GM12878 (cell line): ENCODE measurements around the gene CTNNB1. TPM values are rescaled to one million over a fixed set of nuclear protein-coding genes. Genes with fewer than 3 reads are reported as not detected.
A peak's percentile ranks its signal among the peaks of the same experiment; 100 is the strongest.

Experiments
- ATAC-seq: fragments of 200-7000 bp; cut with Tn5 transposase; 3 replicates; pipeline ENCODE4 v1.9.1; 2020; ENCODE audit warnings: mild to moderate bottlenecking, moderate library complexity
- Bru-seq: library from RNA; stranded (reverse); fragments of 400-500 nt; gene quantifications from one replicate; lab custom pipeline; 2021; lab: Mats Ljungman, UMichigan
- BruChase-seq, 2 experiments: library from RNA; stranded (reverse); fragments of 400-500 nt; gene quantifications; one replicate each; lab custom pipeline; 2021; lab: Mats Ljungman, UMichigan
- BruUV-seq: library from RNA; stranded (reverse); fragments of 400-500 nt; replicated peaks from 2 replicates; lab custom pipeline; 2021; lab: Mats Ljungman, UMichigan
- CTCF ChIA-PET: fragments of 300-600 bp; sonication (Branson Sonifier 250); formaldehyde crosslinking; extraction: SDS; loops from one replicate; lab custom pipeline; 2021; ENCODE audit warnings: inconsistent platforms; lab: Yijun Ruan, JAX
- POLR2A ChIA-PET: fragments of 350-600 bp; formaldehyde crosslinking; extraction: SDS; loops from one replicate; lab custom pipeline; 2021; ENCODE audit warnings: inconsistent platforms; lab: Charles Lee
- RAD21 ChIA-PET: fragments of 300-600 bp; sonication (Branson Sonifier 250); formaldehyde crosslinking; loops from one replicate; lab custom pipeline; 2023; ENCODE audit warnings: antibody characterized with exemption; ENCODE audit not compliant: unreplicated experiment; lab: Charles Lee
- SMC1A ChIA-PET: fragments of 300-600 bp; sonication (Branson Sonifier 250); formaldehyde crosslinking; loops from one replicate; lab custom pipeline; 2023; ENCODE audit not compliant: unreplicated experiment, uncharacterized antibody; lab: Charles Lee
- DNase-seq: peaks from one replicate; pipeline ENCODE4 v3.0.0-alpha.2; 2011; ENCODE audit warnings: low read depth, low spot score
- FAIRE-seq: peaks from 3 replicates; lab custom pipeline; 2011; peaks lifted over from hg19 to GRCh38; lab: Jason Lieb, UNC
- H2AFZ ChIP-seq: 2 replicates; pipeline ENCODE4 v1.6.0; 2011; ENCODE audit warnings: low read depth, low read length, control low read depth; ENCODE audit not compliant: control insufficient read depth
- H3K27ac ChIP-seq: 2 replicates; pipeline ENCODE4 v1.5.1; 2011; ENCODE audit warnings: control low read depth; ENCODE audit not compliant: control insufficient read depth, insufficient read depth
- H3K27me3 ChIP-seq, 2 experiments: replicated peaks in 1 of 2; 2 replicates each; pipeline versions ENCODE4 v1.6.0 to v1.6.1; 2011; ENCODE audit warnings: low read length in 1 of 2; ENCODE audit not compliant: control insufficient read depth in 2 of 2, insufficient read depth in 2 of 2
- H3K36me3 ChIP-seq, 2 experiments: 2 replicates each; pipeline ENCODE4 v1.5.1; 2011; ENCODE audit warnings: low read length in 1 of 2; ENCODE audit not compliant: control insufficient read depth in 2 of 2, insufficient read depth in 2 of 2
- H3K4me1 ChIP-seq: 2 replicates; pipeline ENCODE4 v1.6.1; 2011; ENCODE audit warnings: mild to moderate bottlenecking, low read length, moderate library complexity, mixed read lengths; ENCODE audit not compliant: control insufficient read depth, insufficient read depth
- H3K4me2 ChIP-seq: 2 replicates; pipeline ENCODE4 v1.6.0; 2011; ENCODE audit warnings: control low read depth; ENCODE audit not compliant: control insufficient read depth, insufficient read depth
- H3K4me3 ChIP-seq: fragments of 200-600 bp; sonication (generic); 2 replicates; pipeline ENCODE4 v1.5.1; 2016
- H3K79me2 ChIP-seq: 2 replicates; pipeline ENCODE4 v1.6.0; 2011; ENCODE audit warnings: low read length; ENCODE audit not compliant: control insufficient read depth, insufficient read depth
- H3K9ac ChIP-seq: 2 replicates; pipeline ENCODE4 v1.8.0; 2011; ENCODE audit warnings: low read length, control low read depth, mixed read lengths; ENCODE audit not compliant: control insufficient read depth, insufficient read depth
- H3K9me3 ChIP-seq: replicated peaks from 3 replicates; pipeline ENCODE4 v1.5.1; 2011; ENCODE audit warnings: mild to moderate bottlenecking, low read length; ENCODE audit not compliant: control insufficient read depth, insufficient read depth
- H4K20me1 ChIP-seq: 2 replicates; pipeline ENCODE4 v1.6.0; 2011; ENCODE audit not compliant: control insufficient read depth, insufficient read depth
- HDAC6 ChIP-seq: fragments of 200-600 bp; sonication (generic); IDR thresholded peaks from one replicate; pipeline ENCODE4 v1.8.0; 2017; ENCODE audit warnings: antibody characterized with exemption; ENCODE audit not compliant: unreplicated experiment
- MEF2A ChIP-seq: IDR thresholded peaks from 2 replicates; pipeline ENCODE4 v1.6.1; 2011; ENCODE audit warnings: low read depth, mild to moderate bottlenecking, low read length, moderate library complexity; ENCODE audit not compliant: insufficient read depth
- NR2C2 ChIP-seq: IDR thresholded peaks from 2 replicates; pipeline ENCODE4 v1.6.1; 2011; ENCODE audit warnings: borderline replicate concordance, low read depth; ENCODE audit not compliant: control insufficient read depth, insufficient read length
- PAX5 ChIP-seq: IDR thresholded peaks from 2 replicates; pipeline ENCODE4 v1.6.1; 2011; ENCODE audit warnings: low read depth, low read length, borderline replicate concordance
- POLR2AphosphoS2 ChIP-seq: IDR thresholded peaks from 2 replicates; pipeline ENCODE4 v1.6.1; 2011; ENCODE audit warnings: low read depth, mild to moderate bottlenecking, low read length, improper control_type of control experiment, moderate library complexity
- RELA ChIP-seq: fragments of 450-650 bp; IDR thresholded peaks from 2 replicates; pipeline ENCODE4 v1.8.0; 2014; ENCODE audit warnings: borderline replicate concordance; ENCODE audit not compliant: partially characterized antibody
- SUZ12 ChIP-seq: fragments of 200-600 bp; sonication (generic); IDR thresholded peaks from one replicate; pipeline ENCODE4 v1.6.1; 2018; ENCODE audit warnings: antibody characterized with exemption, mild to moderate bottlenecking; ENCODE audit not compliant: unreplicated experiment
- TCF3 ChIP-seq: IDR thresholded peaks from 2 replicates; pipeline ENCODE4 v1.6.1; 2012; ENCODE audit warnings: low read depth, mild to moderate bottlenecking, low read length, borderline replicate concordance; ENCODE audit not compliant: insufficient read depth
- ZSCAN29 ChIP-seq: fragments of 450-650 bp; IDR thresholded peaks from 2 replicates; pipeline ENCODE4 v1.6.1; 2017; ENCODE audit warnings: mild to moderate bottlenecking, moderate library complexity
- WGBS: methylation state at CpG from one replicate; pipeline ENCODE4 v1.1.6; 2016; ENCODE audit warnings: low lambda C conversion rate; ENCODE audit not compliant: insufficient replicate concordance, insufficient coverage; ENCODE audit errors: missing lambda C conversion rate; 5-methylcytosine and 5-hydroxymethylcytosine counted together
- in situ Hi-C: fragments of 300-500 bp; cut with MboI; formaldehyde crosslinking; loops from 9 replicates; pipeline ENCODE4 v1.14.3; 2018; ENCODE audit warnings: mixed read lengths
- intact Hi-C: fragments of 100-400 bp; cut with micrococcal nuclease; formaldehyde crosslinking; loops from one replicate; pipeline ENCODE4 v1.14.2; 2022; ENCODE audit not compliant: unreplicated experiment
- long read RNA-seq, 2 experiments: library from polyadenylated mRNA; unstranded; transcript quantifications; one replicate each; pipeline ENCODE4 v2.0.0, GENCODE V29; 2019 to 2020
- polyA minus RNA-seq, 3 experiments: library from RNA; depleted of rRNA, polyadenylated mRNA; stranded (reverse); fragments of >200 nt; gene quantifications; 2 replicates each; pipeline ENCODE4 v1.2.3, GENCODE V29; 2011
- polyA plus RNA-seq, 11 experiments: library from polyadenylated mRNA; depleted of rRNA in 4 of 11; unstranded in 6 of 11; stranded (reverse) in 5 of 11; fragments of >200 nt; fragmentation: Nextera tagmentation in 4 of 11; fragmentation: Illumina TruSeq in 1 of 11; extraction: Ambion mirVana in 4 of 11; extraction: Trizol in 1 of 11; gene quantifications; 1 replicate in 1 of 11; 2 replicates in 10 of 11; pipeline versions ENCODE4 v1.2.1 to v1.2.3, GENCODE V29; 2011 to 2016; ENCODE audit warnings: inconsistent platforms in 2 of 11, missing spikeins in 2 of 11, low read depth in 1 of 11
- total RNA-seq, 4 experiments: library from RNA; depleted of rRNA in 3 of 4; stranded (reverse); fragments of >200 nt in 3 of 4; fragmentation: Illumina TruSeq in 1 of 4; extraction: Trizol in 1 of 4; gene quantifications; 2 replicates each; pipeline versions ENCODE4 v1.2.1 to v1.2.3, GENCODE V29; 2013 to 2021
- TF ChIP-seq, protein P1 (sequence below): fragments of 450-650 bp; IDR thresholded peaks from 2 replicates; pipeline ENCODE4 v1.6.1; 2018; ENCODE audit warnings: borderline replicate concordance, mild to moderate bottlenecking; ENCODE audit not compliant: partially characterized antibody
- TF ChIP-seq, protein P2 (sequence below): IDR thresholded peaks from 2 replicates; pipeline ENCODE4 v1.6.1; 2011; ENCODE audit warnings: low read depth, low read length, improper control_type of control experiment, borderline replicate concordance

Gene CTNNB1
- 242 and 270 TPM in 2 replicates for total RNA-seq (2013; cell fraction: nucleolus; rRNA removed)
- total RNA-seq (2014; rRNA removed), result 217 and 242 TPM in 2 replicates
- 157 and 166 TPM in 2 replicates for total RNA-seq (2014; rRNA removed; fragmentation: Illumina TruSeq; extraction: Trizol)
- 149 and 152 TPM in 2 replicates for total RNA-seq (2021)
- 105 TPM for polyA plus RNA-seq (2011; ENCODE audit: low read depth)
- 151 and 212 TPM in 2 replicates for polyA plus RNA-seq (2011; rRNA removed)
- 314 and 332 TPM in 2 replicates for polyA plus RNA-seq (2011; cell fraction: cytosol; rRNA removed)
- 310 and 338 TPM in 2 replicates for polyA plus RNA-seq (2011; cell fraction: nucleus; rRNA removed)
- polyA plus RNA-seq (2012), result 107 and 119 TPM in 2 replicates
- 145 and 146 TPM in 2 replicates for polyA plus RNA-seq (2014; fragmentation: Illumina TruSeq; extraction: Trizol)
- 10 to 100 TPM; 30.4 to 36.6 TPM for polyA plus RNA-seq (2014; fragmentation: Nextera tagmentation; extraction: Ambion mirVana)
- 93.5 and 130 TPM in 2 replicates for polyA plus RNA-seq (2014; rRNA removed)
- polyA plus RNA-seq (2016; fragmentation: Nextera tagmentation; extraction: Ambion mirVana), result 10 to 100 TPM; 67.8 to 98.0 TPM
- polyA minus RNA-seq (2011; rRNA and poly(A)+ RNA removed), result 1,176 and 1,225 TPM in 2 replicates
- polyA minus RNA-seq (2011; cell fraction: cytosol; rRNA and poly(A)+ RNA removed), result 152 and 162 TPM in 2 replicates
- 173 and 276 TPM in 2 replicates for polyA minus RNA-seq (2011; cell fraction: nucleus; rRNA and poly(A)+ RNA removed)
- percentile 98 among the genes with signal in this experiment for Bru-seq, nascent RNA
- percentile 96 among the genes with signal in this experiment for BruChase-seq, experiment 1, labeled RNA remaining after a 6-hour chase
- percentile 97 among the genes with signal in this experiment for BruChase-seq, experiment 2, labeled RNA remaining after a 2-hour chase
- long read RNA-seq, experiment 1, transcript CTNNB1-201 (15 exons, 3,947 nt), result minor isoform, 6 of 55 reads
- long read RNA-seq, experiment 1, transcript CTNNB1-202 (16 exons, 3,268 nt), result major isoform, 7 of 55 reads
- long read RNA-seq, experiment 1, partial matches to known transcripts, result 0 of 55 reads
- long read RNA-seq, experiment 1, other reads (novel, unspliced or antisense), result 35 of 55 reads
- long read RNA-seq, experiment 2, transcript CTNNB1-203 (16 exons, 3,472 nt), result minor isoform, 5 of 46 reads
- long read RNA-seq, experiment 2, transcript CTNNB1-202 (16 exons, 3,268 nt), result minor isoform, 8 of 46 reads
- long read RNA-seq, experiment 2, transcript CTNNB1-230 (13 exons, 2,777 nt), result major isoform, 9 of 46 reads
- long read RNA-seq, experiment 2, partial matches to known transcripts, result 15 of 46 reads
- long read RNA-seq, experiment 2, other reads (novel, unspliced or antisense), result 3 of 46 reads

DNA sequence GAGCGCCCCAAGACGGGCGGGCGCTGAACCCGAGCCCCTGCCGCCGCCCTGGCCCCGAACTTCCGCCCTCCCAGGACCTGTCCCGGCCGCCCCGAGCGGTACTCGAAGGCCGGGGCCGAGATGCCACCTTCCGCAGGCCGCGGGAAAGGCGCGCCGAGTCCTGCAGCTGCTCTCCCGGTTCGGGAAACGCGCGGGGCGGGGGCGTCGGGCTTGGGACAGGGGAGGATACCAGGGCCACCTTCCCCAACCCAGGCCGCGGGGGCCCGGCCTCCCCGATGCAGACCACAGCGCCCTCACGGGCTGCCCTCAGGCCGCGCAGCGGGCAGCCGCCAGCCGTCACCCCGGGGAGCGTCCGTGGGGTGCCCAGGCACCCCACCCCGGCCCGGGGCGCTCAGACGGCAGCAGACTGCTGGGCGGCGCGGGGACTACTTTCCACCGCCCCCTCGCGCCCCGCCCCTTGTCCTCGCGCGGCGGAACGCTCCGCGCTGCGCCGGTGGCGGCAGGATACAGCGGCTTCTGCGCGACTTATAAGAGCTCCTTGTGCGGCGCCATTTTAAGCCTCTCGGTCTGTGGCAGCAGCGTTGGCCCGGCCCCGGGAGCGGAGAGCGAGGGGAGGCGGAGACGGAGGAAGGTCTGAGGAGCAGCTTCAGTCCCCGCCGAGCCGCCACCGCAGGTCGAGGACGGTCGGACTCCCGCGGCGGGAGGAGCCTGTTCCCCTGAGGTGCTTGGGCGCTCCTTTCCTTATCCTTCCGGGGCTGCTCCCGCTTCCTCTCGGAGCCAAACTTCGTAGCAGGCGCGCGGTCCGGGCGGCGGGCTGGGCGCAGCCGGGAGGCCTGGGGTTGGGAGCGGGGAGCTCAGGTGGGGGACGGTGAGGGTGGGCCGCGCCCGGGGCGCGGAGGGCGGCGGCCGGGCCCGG is at the start of gene CTNNB1:
Gene CTNNB1 (plus strand): TSS at position 556 of the 916 bp plus-strand sequence. CDS start 24,564 bp downstream, outside the sequence.
- RAD21 ChIA-PET, result interaction anchor here (0.6 to 4.7 kb wide), 5 partner anchors 8 to 484 kb away, joined by 3 to 35 read pairs (median 3); no protein-coding TSS in a partner anchor
- peak within 1 kb of the TSS; percentile 92 for H2AFZ ChIP-seq
- no peaks in the 10 kb centered on the region for H3K4me1 ChIP-seq
- WGBS, result 1% methylated on average over 71 of the region's 112 CpGs
- no TSS peak for BruUV-seq
- FAIRE-seq (no peak), ATAC-seq (peak; percentile 77), DNase-seq (peak; percentile 50)
- H3K4me2 ChIP-seq, result peak within 1 kb of the TSS; percentile 84
- H3K27me3 ChIP-seq, result no peaks in the 10 kb centered on the region
- peaks cover 50% of the 10 kb centered on the region for H3K79me2 ChIP-seq
- H3K4me3 ChIP-seq, result peak within 1 kb of the TSS; percentile 90
- H3K36me3 ChIP-seq, result no peaks in the 10 kb centered on the region
- intact Hi-C loops, result no loop called here
- CTCF ChIA-PET, result interaction anchor here (0.5 to 1.3 kb wide), 3 partner anchors 20 to 816 kb away, joined by 3 to 4 read pairs (median 3); no protein-coding TSS in a partner anchor
- POLR2A ChIA-PET, result interaction anchor here (0.6 to 3.5 kb wide), 6 partner anchors 9 to 813 kb away, joined by 3 to 13 read pairs (median 4); no protein-coding TSS in a partner anchor
- in situ Hi-C loops, result no loop called here
- peak within 1 kb of the TSS; percentile 93 for H3K27ac ChIP-seq
- SMC1A ChIA-PET, result interaction anchor here (1.6 to 4.6 kb wide), 4 partner anchors 8 to 26 kb away, joined by 4 to 29 read pairs (median 7); no protein-coding TSS in a partner anchor
- no peaks in the 10 kb centered on the region for H3K9me3 ChIP-seq
- H4K20me1 ChIP-seq, result 0 out of 2 replicates have a peak, but pooled peaks cover 7% of the 10 kb centered on the region
- H3K9ac ChIP-seq, result peak within 1 kb of the TSS; percentile 94
- TF ChIP-seq, protein P1, sequence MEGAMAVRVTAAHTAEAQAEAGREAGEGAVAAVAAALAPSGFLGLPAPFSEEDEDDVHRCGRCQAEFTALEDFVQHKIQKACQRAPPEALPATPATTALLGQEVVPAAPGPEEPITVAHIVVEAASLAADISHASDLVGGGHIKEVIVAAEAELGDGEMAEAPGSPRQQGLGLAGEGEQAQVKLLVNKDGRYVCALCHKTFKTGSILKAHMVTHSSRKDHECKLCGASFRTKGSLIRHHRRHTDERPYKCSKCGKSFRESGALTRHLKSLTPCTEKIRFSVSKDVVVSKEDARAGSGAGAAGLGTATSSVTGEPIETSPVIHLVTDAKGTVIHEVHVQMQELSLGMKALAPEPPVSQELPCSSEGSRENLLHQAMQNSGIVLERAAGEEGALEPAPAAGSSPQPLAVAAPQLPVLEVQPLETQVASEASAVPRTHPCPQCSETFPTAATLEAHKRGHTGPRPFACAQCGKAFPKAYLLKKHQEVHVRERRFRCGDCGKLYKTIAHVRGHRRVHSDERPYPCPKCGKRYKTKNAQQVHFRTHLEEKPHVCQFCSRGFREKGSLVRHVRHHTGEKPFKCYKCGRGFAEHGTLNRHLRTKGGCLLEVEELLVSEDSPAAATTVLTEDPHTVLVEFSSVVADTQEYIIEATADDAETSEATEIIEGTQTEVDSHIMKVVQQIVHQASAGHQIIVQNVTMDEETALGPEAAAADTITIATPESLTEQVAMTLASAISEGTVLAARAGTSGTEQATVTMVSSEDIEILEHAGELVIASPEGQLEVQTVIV, result peak; percentile 18
- TF ChIP-seq RELA (peak; percentile 91), SUZ12 (no peak), NR2C2 (no peak), TCF3 (peak; percentile 74), POLR2AphosphoS2 (peak; percentile 97), ZSCAN29 (peak; percentile 59; the same call in 1 of the 2 replicates), HDAC6 (peak; percentile 56), MEF2A (peak; percentile 77; the same call in 1 of the 2 replicates), PAX5 (peak; percentile 74; the same call in 1 of the 2 replicates)
- TF ChIP-seq, protein P2, sequence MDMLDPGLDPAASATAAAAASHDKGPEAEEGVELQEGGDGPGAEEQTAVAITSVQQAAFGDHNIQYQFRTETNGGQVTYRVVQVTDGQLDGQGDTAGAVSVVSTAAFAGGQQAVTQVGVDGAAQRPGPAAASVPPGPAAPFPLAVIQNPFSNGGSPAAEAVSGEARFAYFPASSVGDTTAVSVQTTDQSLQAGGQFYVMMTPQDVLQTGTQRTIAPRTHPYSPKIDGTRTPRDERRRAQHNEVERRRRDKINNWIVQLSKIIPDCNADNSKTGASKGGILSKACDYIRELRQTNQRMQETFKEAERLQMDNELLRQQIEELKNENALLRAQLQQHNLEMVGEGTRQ, result no peak
